GM12892 (cell line): ENCODE data around the gene TXNDC2.

Experiments used
- POLR2A ChIP-seq: IDR thresholded peaks from 2 replicates; pipeline ENCODE4 v1.6.1; 2011; ENCODE audit warnings: low read depth, low read length, control low read depth
- POLR2AphosphoS5 ChIP-seq: IDR thresholded peaks from 2 replicates; pipeline ENCODE4 v1.6.1; 2011; ENCODE audit warnings: low read depth, low read length, control low read depth
- TAF1 ChIP-seq: IDR thresholded peaks from 2 replicates; pipeline ENCODE4 v1.6.1; 2011; ENCODE audit warnings: low read depth, mild to moderate bottlenecking, control low read depth, low read length, borderline replicate concordance

- TF ChIP-seq POLR2A (no peak), POLR2AphosphoS5 (no peak), TAF1 (no peak)
Observed at GRCh38 chr18:9911226-9911625, 25.5 kb downstream of the TXNDC2 start.
